Hematopoietic multipotent progenitor cell treated with erythropoietin and hydrocortisone succinate and interleukin-3 and kit ligand, for 17 days (in vitro differentiated cells): ENCODE measurements around the gene HOXC11.

ENCODE experiments used
- DNase-seq: peaks from one replicate; pipeline ENCODE4 v3.0.0-alpha.2; 2015; ENCODE audit warnings: low spot score

HOXC11 gene

GRCh38 chr12:53942467-53942997 lies 30.4 kb upstream of the HOXC11 start:
- no peak for DNase-seq

- no peak for DNase-seq
Observed at GRCh38 chr12:53944209-53944608, 28.7 kb upstream of the HOXC11 start.

- no peak for DNase-seq
Observed at GRCh38 chr12:53944907-53945847, 27.7 kb upstream of the HOXC11 start.

- no peak for DNase-seq
Observed at GRCh38 chr12:53947743-53948142, 25.2 kb upstream of the HOXC11 start.

- DNase-seq = no peak
Observed at GRCh38 chr12:53948650-53949593, 24.0 kb upstream of the HOXC11 start.

- no peak for DNase-seq
Observed at GRCh38 chr12:53949631-53950436, 23.1 kb upstream of the HOXC11 start.

- DNase-seq = no peak
Observed at GRCh38 chr12:53950437-53950773, 22.5 kb upstream of the HOXC11 start.

GRCh38 chr12:53950789-53951576 lies 21.9 kb upstream of the HOXC11 start:
- no peak for DNase-seq

- no peak for DNase-seq
Observed at GRCh38 chr12:53951577-53952334, 21.2 kb upstream of the HOXC11 start.

GRCh38 chr12:53952335-53952694 lies 20.6 kb upstream of the HOXC11 start:
- DNase-seq = no peak

- no peak for DNase-seq
Observed at GRCh38 chr12:53952871-53953734, 19.8 kb upstream of the HOXC11 start.

- no peak for DNase-seq
Observed at GRCh38 chr12:53953831-53954693, 18.9 kb upstream of the HOXC11 start.

GRCh38 chr12:53954694-53955035 lies 18.3 kb upstream of the HOXC11 start, which contains the start of gene HOXC12:
Gene HOXC12, plus strand, starts transcription at chr12:53954903. Its CDS starts 27 bp downstream, at chr12:53954930.
- no peak for DNase-seq

GRCh38 chr12:53955036-53955775 lies 17.7 kb upstream of the HOXC11 start:
- no peak for DNase-seq

- no peak for DNase-seq
Observed at GRCh38 chr12:53955776-53956250, 17.1 kb upstream of the HOXC11 start.

- DNase-seq = no peak
Observed at GRCh38 chr12:53956251-53956887, 16.6 kb upstream of the HOXC11 start.
